ENCODE data around the gene ANKRD30BL.
"Not testable (repeated sequence)": the region's sequence is repeated elsewhere in the genome, so short reads cannot be mapped to it uniquely, and the experiment has no call there.

The ANKRD30BL gene

GRCh38 chr2:132161161-132162124 is at the start of gene ANKRD30BL:
ANKRD30BL (minus strand) TSS chr2:132161952; CDS start chr2:132161705, 247 bp downstream.
- H3K27me3 ChIP-seq (ENCODE audit: control insufficient read depth, insufficient read depth, low read length); H2AFZ ChIP-seq; H3K36me3 ChIP-seq (ENCODE audit: control insufficient read depth, insufficient read depth, low read length); H3K27ac ChIP-seq; H3K4me1 ChIP-seq; H3K9ac ChIP-seq; H3K9me3 ChIP-seq (ENCODE audit: control insufficient read depth, low read length); H3K79me2 ChIP-seq; H3K4me2 ChIP-seq (ENCODE audit: low read length); H3K4me3 ChIP-seq (ENCODE audit: low read depth, low read length): not testable (repeated sequence)

GRCh38 chr2:132202866-132203265 is 41.1 kb upstream of the ANKRD30BL start:
- H3K27ac ChIP-seq; H2AFZ ChIP-seq; H3K36me3 ChIP-seq (ENCODE audit: control insufficient read depth, insufficient read depth, low read length); H3K79me2 ChIP-seq; H3K4me2 ChIP-seq (ENCODE audit: low read length); H3K4me3 ChIP-seq (ENCODE audit: low read depth, low read length); H3K27me3 ChIP-seq (ENCODE audit: control insufficient read depth, insufficient read depth, low read length); H3K9ac ChIP-seq; H3K4me1 ChIP-seq; H3K9me3 ChIP-seq (ENCODE audit: control insufficient read depth, low read length): not testable (repeated sequence)

GRCh38 chr2:132192854-132193253 is 31.1 kb upstream of the ANKRD30BL start:
- not testable (repeated sequence) for H3K9ac ChIP-seq; H3K79me2 ChIP-seq; H3K4me2 ChIP-seq (ENCODE audit: low read length); H3K9me3 ChIP-seq (ENCODE audit: control insufficient read depth, low read length); H3K4me3 ChIP-seq (ENCODE audit: low read depth, low read length); H3K4me1 ChIP-seq; H3K27me3 ChIP-seq (ENCODE audit: control insufficient read depth, insufficient read depth, low read length); H3K27ac ChIP-seq; H3K36me3 ChIP-seq (ENCODE audit: control insufficient read depth, insufficient read depth, low read length); H2AFZ ChIP-seq

- H3K9me3 ChIP-seq (ENCODE audit: control insufficient read depth, low read length); H3K4me2 ChIP-seq (ENCODE audit: low read length); H3K9ac ChIP-seq; H3K4me3 ChIP-seq (ENCODE audit: low read depth, low read length); H3K27ac ChIP-seq; H3K79me2 ChIP-seq; H2AFZ ChIP-seq; H3K4me1 ChIP-seq; H3K27me3 ChIP-seq (ENCODE audit: control insufficient read depth, insufficient read depth, low read length); H3K36me3 ChIP-seq (ENCODE audit: control insufficient read depth, insufficient read depth, low read length): not testable (repeated sequence)
These were observed 5.3 kb upstream of the ANKRD30BL start for GRCh38 chr2:132167100-132167499.

GRCh38 chr2:132162125-132162660 is 441 bp upstream of the ANKRD30BL start:
- not testable (repeated sequence) for H3K27ac ChIP-seq

GRCh38 chr2:132146774-132147173 is 15.0 kb downstream of the ANKRD30BL start:
- not testable (repeated sequence) for H3K79me2 ChIP-seq; H3K27ac ChIP-seq; H3K9me3 ChIP-seq (ENCODE audit: control insufficient read depth, low read length); H3K9ac ChIP-seq; H3K4me3 ChIP-seq (ENCODE audit: low read depth, low read length); H3K4me2 ChIP-seq (ENCODE audit: low read length); H3K36me3 ChIP-seq (ENCODE audit: control insufficient read depth, insufficient read depth, low read length); H3K4me1 ChIP-seq; H3K27me3 ChIP-seq (ENCODE audit: control insufficient read depth, insufficient read depth, low read length); H2AFZ ChIP-seq
- peak; percentile 51 for TF ChIP-seq CTCF (IDR thresholded peaks at IDR 0.05)

More at GRCh38 chr2:132162125-132162660, 441 bp upstream of the ANKRD30BL start:
- not testable (repeated sequence) for H3K36me3 ChIP-seq (ENCODE audit: control insufficient read depth, insufficient read depth, low read length); H3K27me3 ChIP-seq (ENCODE audit: control insufficient read depth, insufficient read depth, low read length); H3K4me3 ChIP-seq (ENCODE audit: low read depth, low read length); H3K4me1 ChIP-seq; H2AFZ ChIP-seq; H3K9ac ChIP-seq; H3K9me3 ChIP-seq (ENCODE audit: control insufficient read depth, low read length); H3K79me2 ChIP-seq; H3K4me2 ChIP-seq (ENCODE audit: low read length)
